ENCODE measurements around the gene PRND. TPM values are rescaled to one million over a fixed set of nuclear protein-coding genes. Genes with fewer than 3 reads are reported as not detected.
A peak's percentile ranks its signal among the peaks of the same experiment; 100 is the strongest.

PRND gene
- total RNA-seq, 1 donor from 2014 or later = not detected

- TF ChIP-seq, protein P1, sequence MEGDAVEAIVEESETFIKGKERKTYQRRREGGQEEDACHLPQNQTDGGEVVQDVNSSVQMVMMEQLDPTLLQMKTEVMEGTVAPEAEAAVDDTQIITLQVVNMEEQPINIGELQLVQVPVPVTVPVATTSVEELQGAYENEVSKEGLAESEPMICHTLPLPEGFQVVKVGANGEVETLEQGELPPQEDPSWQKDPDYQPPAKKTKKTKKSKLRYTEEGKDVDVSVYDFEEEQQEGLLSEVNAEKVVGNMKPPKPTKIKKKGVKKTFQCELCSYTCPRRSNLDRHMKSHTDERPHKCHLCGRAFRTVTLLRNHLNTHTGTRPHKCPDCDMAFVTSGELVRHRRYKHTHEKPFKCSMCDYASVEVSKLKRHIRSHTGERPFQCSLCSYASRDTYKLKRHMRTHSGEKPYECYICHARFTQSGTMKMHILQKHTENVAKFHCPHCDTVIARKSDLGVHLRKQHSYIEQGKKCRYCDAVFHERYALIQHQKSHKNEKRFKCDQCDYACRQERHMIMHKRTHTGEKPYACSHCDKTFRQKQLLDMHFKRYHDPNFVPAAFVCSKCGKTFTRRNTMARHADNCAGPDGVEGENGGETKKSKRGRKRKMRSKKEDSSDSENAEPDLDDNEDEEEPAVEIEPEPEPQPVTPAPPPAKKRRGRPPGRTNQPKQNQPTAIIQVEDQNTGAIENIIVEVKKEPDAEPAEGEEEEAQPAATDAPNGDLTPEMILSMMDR (IDR thresholded peaks at IDR 0.05; ENCODE audit: unreplicated experiment) = no peak
- no peak overlapping the region for H3K4me3 Mint-ChIP-seq
- H3K27me3 Mint-ChIP-seq (ENCODE audit: low read depth) = peaks cover 25% of the 10 kb centered on the region
- no peak for DNase-seq (ENCODE audit: low spot score in 2 of 2, unreplicated experiment in 2 of 2)
- no peaks in the 10 kb centered on the region for H3K4me1 Mint-ChIP-seq
- H3K9me3 Mint-ChIP-seq = peaks cover 9% of the 10 kb centered on the region
- no peaks in the 10 kb centered on the region for H3K36me3 Mint-ChIP-seq
- H3K27ac Mint-ChIP-seq = no peak overlapping the region
Observed at GRCh38 chr20:4713401-4713800, 8.3 kb upstream of the PRND start.

- H3K4me3 Mint-ChIP-seq = no peak overlapping the region
- TF ChIP-seq, protein P1 (IDR thresholded peaks at IDR 0.05; ENCODE audit: unreplicated experiment) = no peak
- peaks cover 25% of the 10 kb centered on the region for H3K27me3 Mint-ChIP-seq (ENCODE audit: low read depth)
- no peak overlapping the region for H3K27ac Mint-ChIP-seq
- H3K36me3 Mint-ChIP-seq = no peaks in the 10 kb centered on the region
- no peaks in the 10 kb centered on the region for H3K4me1 Mint-ChIP-seq
- no peak for DNase-seq (ENCODE audit: low spot score in 2 of 2, unreplicated experiment in 2 of 2)
- peaks cover 3% of the 10 kb centered on the region for H3K9me3 Mint-ChIP-seq
Observed at GRCh38 chr20:4714818-4715217, 6.9 kb upstream of the PRND start.

- Mint-ChIP-seq H3K27ac (no peak overlapping the region), H3K4me3 (no peak overlapping the region), H3K36me3 (no peaks in the 10 kb centered on the region), H3K9me3 (peaks cover 3% of the 10 kb centered on the region), H3K27me3 (ENCODE audit: low read depth) (peaks cover 34% of the 10 kb centered on the region), H3K4me1 (peaks cover 4% of the 10 kb centered on the region)
- no peak for DNase-seq (ENCODE audit: low spot score in 2 of 2, unreplicated experiment in 2 of 2)
- TF ChIP-seq, protein P1 (IDR thresholded peaks at IDR 0.05; ENCODE audit: unreplicated experiment) = no peak
Observed at GRCh38 chr20:4717816-4718570, 3.7 kb upstream of the PRND start.

DNA sequence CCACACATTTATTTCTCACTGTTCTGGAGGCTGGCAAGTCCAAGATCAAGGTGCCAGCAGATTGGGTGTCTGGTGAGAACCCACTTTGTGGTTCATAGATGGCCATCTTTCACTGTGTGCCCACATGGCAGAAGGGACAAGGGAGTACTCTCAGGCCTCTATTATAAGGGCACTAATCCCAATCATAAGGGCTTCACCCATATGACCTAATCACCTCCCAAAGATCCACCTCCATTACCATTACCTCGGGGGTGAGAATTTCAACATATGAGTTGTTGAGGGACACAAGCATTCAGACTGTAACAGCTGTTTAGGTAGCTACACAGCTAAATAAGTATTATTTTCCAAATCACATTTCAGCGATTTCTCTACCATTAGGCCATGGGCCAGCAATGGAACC lies 2.5 kb upstream of the PRND start:
- peaks cover 26% of the 10 kb centered on the region for H3K27me3 Mint-ChIP-seq (ENCODE audit: low read depth)
- H3K4me3 Mint-ChIP-seq = no peak overlapping the region
- TF ChIP-seq, protein P1 (IDR thresholded peaks at IDR 0.05; ENCODE audit: unreplicated experiment) = no peak
- peaks cover 4% of the 10 kb centered on the region for H3K4me1 Mint-ChIP-seq
- no peak for DNase-seq (ENCODE audit: low spot score in 2 of 2, unreplicated experiment in 2 of 2)
- H3K27ac Mint-ChIP-seq = no peak overlapping the region
- no peaks in the 10 kb centered on the region for H3K9me3 Mint-ChIP-seq
- no peaks in the 10 kb centered on the region for H3K36me3 Mint-ChIP-seq

GRCh38 chr20:4720041-4720976 lies 1.4 kb upstream of the PRND start:
- H3K9me3 Mint-ChIP-seq = no peaks in the 10 kb centered on the region
- H3K4me3 Mint-ChIP-seq = no peak overlapping the region
- peak; percentile 46 to 70 for DNase-seq (ENCODE audit: low spot score in 2 of 2, unreplicated experiment in 2 of 2)
- H3K4me1 Mint-ChIP-seq = peaks cover 4% of the 10 kb centered on the region
- TF ChIP-seq, protein P1 (IDR thresholded peaks at IDR 0.05; ENCODE audit: unreplicated experiment) = peak; percentile 57
- H3K27me3 Mint-ChIP-seq (ENCODE audit: low read depth) = peaks cover 22% of the 10 kb centered on the region
- peak overlapping the region; percentile 58 for H3K27ac Mint-ChIP-seq
- H3K36me3 Mint-ChIP-seq = no peaks in the 10 kb centered on the region

Measured in mesothelial cell of epicardium (in vitro differentiated cells).